ENCODE measurements around the gene PPP2R2B.

- TF ChIP-seq RAD21 (IDR thresholded peaks at IDR 0.05; ENCODE audit: low read depth) (no peak), YY1 (IDR thresholded peaks at IDR 0.05; ENCODE audit: extremely low read depth, insufficient replicate concordance, low read depth, low read length) (no peak), CTCF (IDR thresholded peaks at IDR 0.05 in 2 of 3, conservative IDR thresholded peaks at IDR 0.05 in 1 of 3; ENCODE audit: borderline replicate concordance in 1 of 3, insufficient read depth in 1 of 3, low read depth in 2 of 3, low read length in 2 of 3) (no peak), ZFX (IDR thresholded peaks at IDR 0.05) (no peak), ATF3 (IDR thresholded peaks at IDR 0.05) (no peak), POLR2A (IDR thresholded peaks at IDR 0.05; ENCODE audit: borderline replicate concordance, extremely low read depth, insufficient read depth, insufficient read length) (no peak), MAX (IDR thresholded peaks at IDR 0.05) (no peak), SIN3A (IDR thresholded peaks at IDR 0.05; ENCODE audit: low read depth) (no peak), POLR2AphosphoS5 (IDR thresholded peaks at IDR 0.05; ENCODE audit: low read depth, low read length) (no peak), EZH2 (IDR thresholded peaks at IDR 0.05) (no peak), ZNF274 (IDR thresholded peaks at IDR 0.05; ENCODE audit: low read depth, low read length) (no peak)
Observed at GRCh38 chr5:146921225-146921624, 42.7 kb upstream of the PPP2R2B start.
